K562 (cell line): ENCODE measurements around the gene PXK. TPM values are rescaled to one million over a fixed set of nuclear protein-coding genes. Genes with fewer than 3 reads are reported as not detected.

Experiments used
- ATAC-seq: fragments of 200-7000 bp; cut with Tn5 transposase; 3 replicates; pipeline ENCODE4 v1.9.1; 2020; ENCODE audit warnings: moderate library complexity
- BruUV-seq: library from RNA; stranded (reverse); fragments of 400-500 nt; replicated peaks from 2 replicates; lab custom pipeline; 2021; lab: Mats Ljungman, UMichigan
- CTCF ChIA-PET: fragments of 300-600 bp; formaldehyde crosslinking; extraction: SDS; loops from one replicate; lab custom pipeline; 2021; ENCODE audit warnings: low intra/inter-chr PET ratio; lab: Yijun Ruan, JAX
- POLR2A ChIA-PET: fragments of 300-600, 350-650 bp; sonication (Branson Sonifier 250); formaldehyde crosslinking; extraction: SDS; loops from one replicate; lab custom pipeline; 2021; ENCODE audit warnings: antibody characterized with exemption, inconsistent platforms; lab: Yijun Ruan, JAX
- DNase-seq, 4 experiments: peaks; one replicate each; pipeline versions ENCODE4 v3.0.0 to v3.0.0-alpha.2; 2011 to 2018; ENCODE audit warnings: low spot score in 3 of 4, mixed read lengths in 3 of 4; ENCODE audit errors: extremely low read depth in 1 of 4
- FAIRE-seq: peaks from 2 replicates; lab custom pipeline; 2011; peaks lifted over from hg19 to GRCh38; lab: Jason Lieb, UNC
- H2AFZ ChIP-seq: 2 replicates; pipeline ENCODE4 v1.6.0; 2011; ENCODE audit warnings: low read depth, low read length, control low read depth, inconsistent platforms
- H3K27ac ChIP-seq: fragments of 200-600 bp; 3 replicates; pipeline ENCODE4 v1.8.0; 2011; ENCODE audit warnings: low read depth, mild to moderate bottlenecking, control low read depth, inconsistent platforms, low read length, moderate library complexity, mixed read lengths; ENCODE audit errors: extremely low read depth
- H3K27me3 ChIP-seq, 2 experiments: fragments of 300-600 bp in 1 of 2; 2 replicates in 1 of 2; 3 replicates in 1 of 2; pipeline versions ENCODE4 v1.6.0 to v1.8.0; 2011; ENCODE audit warnings: inconsistent platforms in 2 of 2, low read length in 2 of 2, mild to moderate bottlenecking in 1 of 2, mixed read lengths in 1 of 2, moderate library complexity in 1 of 2; ENCODE audit not compliant: control insufficient read depth in 2 of 2, insufficient read depth in 2 of 2
- H3K36me3 ChIP-seq: fragments of 300-600 bp; 3 replicates; pipeline ENCODE4 v1.8.0; 2011; ENCODE audit warnings: mild to moderate bottlenecking, low read length, inconsistent platforms; ENCODE audit not compliant: control insufficient read depth, insufficient read depth
- H3K4me1 ChIP-seq, 2 experiments: fragments of 200-600 bp in 1 of 2; replicated peaks in 1 of 2; 2 replicates in 1 of 2; 3 replicates in 1 of 2; pipeline versions ENCODE4 v1.5.1 to v1.8.0; 2011; ENCODE audit warnings: inconsistent platforms in 2 of 2, low read length in 2 of 2, mild to moderate bottlenecking in 1 of 2, mixed read lengths in 1 of 2, moderate library complexity in 1 of 2; ENCODE audit not compliant: control insufficient read depth in 2 of 2, insufficient read depth in 2 of 2
- H3K4me2 ChIP-seq: 2 replicates; pipeline ENCODE4 v1.6.1; 2011; ENCODE audit warnings: low read length, control low read depth, inconsistent platforms, mixed read lengths; ENCODE audit not compliant: insufficient read depth
- H3K4me3 ChIP-seq: fragments of 200-600 bp; sonication (generic), shearing (Covaris generic); 2 replicates; pipeline ENCODE4 v1.5.1; 2016; ENCODE audit warnings: control low read depth, inconsistent platforms
- H3K79me2 ChIP-seq: fragments of 200-600 bp; 3 replicates; pipeline ENCODE4 v1.8.0; 2011; ENCODE audit warnings: low read length, inconsistent platforms; ENCODE audit not compliant: control insufficient read depth, insufficient read depth
- H3K9ac ChIP-seq, 2 experiments: 2 replicates each; pipeline versions ENCODE4 v1.6.0 to v1.6.1; 2011; ENCODE audit warnings: low read depth in 2 of 2, low read length in 2 of 2, control low read depth in 1 of 2, inconsistent platforms in 1 of 2, mild to moderate bottlenecking in 1 of 2, mixed read lengths in 1 of 2; ENCODE audit not compliant: insufficient read depth in 1 of 2
- H3K9me1 ChIP-seq: one replicate; pipeline ENCODE4 v1.6.0; 2011; ENCODE audit warnings: inconsistent platforms, mild to moderate bottlenecking, low read length, moderate library complexity; ENCODE audit not compliant: control insufficient read depth, insufficient read depth
- H3K9me3 ChIP-seq: replicated peaks from 2 replicates; pipeline ENCODE4 v1.5.1; 2011; ENCODE audit warnings: low read depth, low read length, inconsistent platforms; ENCODE audit not compliant: control insufficient read depth, insufficient read depth
- H4K20me1 ChIP-seq: replicated peaks from 2 replicates; pipeline ENCODE4 v1.6.1; 2011; ENCODE audit warnings: low read length, inconsistent platforms, mixed read lengths; ENCODE audit not compliant: control insufficient read depth, insufficient read depth
- BCL6 ChIP-seq: fragments of 250-450 bp; sonication (Bioruptor Pico); IDR thresholded peaks from 2 replicates; pipeline ENCODE4 v1.4.0; 2020
- C11orf30 ChIP-seq: fragments of 450-650 bp; IDR thresholded peaks from 2 replicates; pipeline ENCODE4 v1.6.1; 2016; ENCODE audit warnings: low read depth, mild to moderate bottlenecking
- CBFA2T2 ChIP-seq: fragments of 450-650 bp; conservative IDR thresholded peaks from 2 replicates; pipeline ENCODE4 v1.6.1; 2017; ENCODE audit warnings: mild to moderate bottlenecking
- ETV1 ChIP-seq: fragments of 450-650 bp; conservative IDR thresholded peaks from 2 replicates; pipeline ENCODE4 v1.6.1; 2016; ENCODE audit warnings: missing genetic modification characterization, control low read depth, low read depth, missing compliant biosample characterization
- HOXB6 ChIP-seq: fragments of 250-450 bp; sonication (Bioruptor Pico); IDR thresholded peaks from 2 replicates; pipeline ENCODE4 v1.5.1; 2022; ENCODE audit warnings: mild to moderate bottlenecking, borderline replicate concordance
- MEF2D ChIP-seq: conservative IDR thresholded peaks from 2 replicates; pipeline ENCODE4 v1.6.1; 2016; ENCODE audit warnings: low read depth, missing genetic modification characterization, missing compliant biosample characterization
- MTF1 ChIP-seq: fragments of 250-450 bp; sonication (Bioruptor Pico); IDR thresholded peaks from 2 replicates; pipeline ENCODE4 v1.9.0; 2021; ENCODE audit warnings: moderate library complexity, mild to moderate bottlenecking, inconsistent platforms, borderline replicate concordance
- NCOA2 ChIP-seq, 2 experiments: fragments of 450-650 bp; IDR thresholded peaks; 2 replicates each; pipeline ENCODE4 v1.6.1; 2018; ENCODE audit warnings: mild to moderate bottlenecking in 2 of 2, moderate library complexity in 1 of 2; ENCODE audit not compliant: partially characterized antibody in 2 of 2
- PREB ChIP-seq: sonication (generic); formaldehyde crosslinking; IDR thresholded peaks from 2 replicates; pipeline ENCODE4 v1.8.1; 2023; ENCODE audit warnings: mild to moderate bottlenecking, missing genetic modification reagents
- PTTG1 ChIP-seq: fragments of 450-650 bp; IDR thresholded peaks from 2 replicates; pipeline ENCODE4 v1.6.1; 2016; ENCODE audit warnings: low read depth, mild to moderate bottlenecking, missing genetic modification characterization, missing compliant biosample characterization
- ZNF121 ChIP-seq: sonication (generic); formaldehyde crosslinking; conservative IDR thresholded peaks from 2 replicates; pipeline ENCODE4 v1.8.0; 2022; ENCODE audit warnings: missing genetic modification reagents
- ZNF316 ChIP-seq: fragments of 450-650 bp; IDR thresholded peaks from 2 replicates; pipeline ENCODE4 v1.6.1; 2016
- ZNF830 ChIP-seq: fragments of 250-450 bp; sonication (Bioruptor Pico); IDR thresholded peaks from 2 replicates; pipeline ENCODE4 v1.5.0; 2021; ENCODE audit warnings: mild to moderate bottlenecking
- WGBS: fragments of 100-300 bp; shearing (Covaris generic); methylation state at CpG from one replicate; pipeline ENCODE4 v1.1.6; 2016; ENCODE audit warnings: low coverage, mixed read lengths; ENCODE audit not compliant: insufficient coverage; ENCODE audit errors: missing lambda C conversion rate; 5-methylcytosine and 5-hydroxymethylcytosine counted together
- in situ Hi-C: fragments of 300-500 bp; cut with MboI; formaldehyde crosslinking; loops from 4 replicates; pipeline ENCODE4 v1.15.0; 2018; ENCODE audit warnings: inconsistent platforms, mixed read lengths
- intact Hi-C: fragments of 100-400 bp; cut with micrococcal nuclease; formaldehyde crosslinking; loops from 2 replicates; pipeline ENCODE4 v1.14.2; 2022
- polyA plus RNA-seq, 8 experiments: library from polyadenylated mRNA; depleted of rRNA in 4 of 8; stranded (reverse) in 5 of 8; unstranded in 3 of 8; fragments of >200 nt; fragmentation: Nextera tagmentation in 2 of 8; fragmentation: Illumina TruSeq in 1 of 8; extraction: Ambion mirVana in 2 of 8; extraction: Trizol in 1 of 8; gene quantifications; 2 replicates each; pipeline versions ENCODE4 v1.2.1 to v1.2.3, GENCODE V29; 2011 to 2014; ENCODE audit warnings: inconsistent platforms in 1 of 8, missing spikeins in 1 of 8
- total RNA-seq, 7 experiments: library from RNA; depleted of rRNA in 6 of 7; stranded (reverse); fragments of >200 nt in 6 of 7; fragmentation: Illumina TruSeq in 2 of 7; extraction: Trizol in 2 of 7; gene quantifications; 2 replicates each; pipeline versions ENCODE4 v1.2.1 to v1.2.3, GENCODE V29; 2011 to 2021; ENCODE audit warnings: low replicate concordance in 1 of 7
- TF ChIP-seq, protein P1 (sequence below): fragments of 250-450 bp; sonication (Bioruptor Pico); IDR thresholded peaks from 2 replicates; pipeline ENCODE4 v1.8.0; 2021; ENCODE audit warnings: borderline replicate concordance, mild to moderate bottlenecking, moderate library complexity; ENCODE audit not compliant: poor library complexity, severe bottlenecking

PXK gene
- total and polyA plus RNA-seq, 9 of the 15 experiments (the other 6 are each of a cell fraction or from before 2014, with no cell fraction given), result 3.3 to 19.9 (median 11.3) TPM

DNA sequence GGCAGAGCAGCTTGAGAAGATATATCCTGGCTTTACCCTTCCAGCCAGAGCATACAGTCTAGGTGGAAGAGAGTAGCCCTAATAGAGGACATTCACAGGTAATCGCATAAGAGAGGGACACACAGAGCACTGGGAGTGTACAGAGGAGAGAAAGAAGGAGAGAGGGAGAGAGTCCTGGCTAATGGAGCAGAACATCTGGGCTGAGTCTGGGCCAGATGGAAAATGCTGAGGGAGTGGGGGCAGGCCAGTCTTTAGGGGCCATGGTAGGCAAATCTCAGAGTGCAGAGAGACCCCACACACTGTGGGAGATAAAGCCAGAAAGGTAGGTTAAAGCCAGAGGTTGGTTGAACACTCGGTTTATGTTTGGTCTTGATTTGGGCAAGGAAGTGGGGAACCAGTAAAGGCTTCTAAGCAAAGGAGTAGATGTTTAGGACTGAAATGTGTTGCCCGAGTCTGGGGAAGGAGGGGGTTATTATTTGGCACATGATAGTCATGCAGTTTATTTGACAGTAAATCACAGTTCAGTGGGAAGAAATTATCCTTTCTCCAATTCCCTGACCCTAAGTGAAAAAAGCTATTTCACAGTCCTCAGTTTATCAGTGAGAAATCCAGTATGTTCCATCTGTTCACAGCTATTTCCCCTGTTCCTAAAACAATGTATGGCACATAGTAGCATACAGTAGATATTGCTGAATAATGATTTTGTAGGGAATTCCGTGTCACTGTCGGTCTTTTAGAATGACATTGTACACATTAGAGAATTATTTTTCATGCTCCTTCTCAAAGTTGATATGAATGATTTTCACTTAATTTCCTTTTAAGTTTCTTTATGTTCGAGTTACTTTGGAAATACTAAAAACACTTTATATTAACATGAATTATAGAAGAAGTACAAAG lies 55.2 kb downstream of the PXK start:
- H3K9me3 ChIP-seq, result no peaks in the 10 kb centered on the region
- no peaks in the 10 kb centered on the region; a peak in 2 of 5 replicates for H3K4me1 ChIP-seq
- H3K79me2 ChIP-seq, result no peaks in the 10 kb centered on the region
- H2AFZ ChIP-seq, result no peak overlapping the region
- FAIRE-seq (no peak), DNase-seq (no peak), ATAC-seq (no peak)
- TF ChIP-seq C11orf30 (peak; percentile 36; the same call in 1 of the 2 replicates), MEF2D (no peak), ZNF316 (peak; percentile 41; the same call in 1 of the 2 replicates), BCL6 (CRISPR knock-in tag) (no peak)
- no peaks in the 10 kb centered on the region for H4K20me1 ChIP-seq
- no peak overlapping the region for H3K4me3 ChIP-seq
- 62% methylated on average over 6 of the region's 6 CpGs for WGBS
- H3K9me1 ChIP-seq, result no peaks in the 10 kb centered on the region
- intact Hi-C loops, result no loop called here
- H3K36me3 ChIP-seq, result no peaks in the 10 kb centered on the region
- BruUV-seq, result no TSS peak
- in situ Hi-C loops, result no loop called here
- no peaks in the 10 kb centered on the region for H3K27me3 ChIP-seq
- POLR2A ChIA-PET, result interaction anchor here (0.6 kb wide), 1 partner anchor 78 kb away, joined by 3 read pairs; no protein-coding TSS in a partner anchor
- CTCF ChIA-PET, result no interaction called here
- no peak overlapping the region for H3K9ac ChIP-seq
- H3K4me2 ChIP-seq, result no peak overlapping the region
- no peak overlapping the region for H3K27ac ChIP-seq

DNA sequence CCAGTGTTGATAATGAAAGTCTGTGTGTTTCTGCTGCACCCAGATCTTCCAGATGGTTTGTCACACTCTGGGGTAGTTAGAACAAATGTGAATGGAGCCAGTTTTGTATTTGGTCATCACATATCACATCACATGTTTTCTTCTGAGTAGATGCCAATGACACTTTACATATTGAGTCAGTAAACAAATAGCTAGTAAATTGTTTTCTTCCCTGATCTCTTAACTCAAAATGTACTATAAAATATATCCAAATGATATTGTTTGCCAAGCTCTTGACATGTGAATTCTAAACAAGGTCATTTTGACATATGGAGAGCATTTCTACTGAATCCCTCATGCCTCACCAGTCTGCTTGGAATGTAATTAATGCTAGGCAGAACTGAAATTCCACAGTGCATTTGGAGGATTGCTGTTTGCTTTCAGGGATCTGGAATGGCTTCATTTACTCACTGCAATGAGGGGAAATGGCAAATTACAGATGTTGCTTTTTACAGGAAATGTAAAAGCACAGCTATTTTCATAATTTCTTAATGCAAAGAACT lies 55.9 kb downstream of the PXK start:
- Histone ChIP-seq H3K9ac (no peak overlapping the region), H3K79me2 (no peaks in the 10 kb centered on the region), H3K9me3 (no peaks in the 10 kb centered on the region), H3K36me3 (no peaks in the 10 kb centered on the region), H3K27me3 (no peaks in the 10 kb centered on the region), H3K4me3 (no peak overlapping the region), H3K27ac (no peak overlapping the region), H2AFZ (no peak overlapping the region), H3K4me1 (no peaks in the 10 kb centered on the region; a peak in 2 of 5 replicates), H3K4me2 (no peak overlapping the region), H3K9me1 (no peaks in the 10 kb centered on the region), H4K20me1 (no peaks in the 10 kb centered on the region)
- in situ Hi-C loops (no loop called here), intact Hi-C loops (no loop called here)
- no TSS peak for BruUV-seq
- DNase-seq (no peak), FAIRE-seq (no peak), ATAC-seq (no peak)
- CTCF ChIA-PET, result no interaction called here
- POLR2A ChIA-PET, result interaction anchor here (0.6 kb wide), 1 partner anchor 79 kb away, joined by 3 read pairs; no protein-coding TSS in a partner anchor
- TF ChIP-seq ETV1 (tag), result no peak
- TF ChIP-seq ZNF121 (CRISPR knock-in tag), result no peak
- TF ChIP-seq, protein P1, sequence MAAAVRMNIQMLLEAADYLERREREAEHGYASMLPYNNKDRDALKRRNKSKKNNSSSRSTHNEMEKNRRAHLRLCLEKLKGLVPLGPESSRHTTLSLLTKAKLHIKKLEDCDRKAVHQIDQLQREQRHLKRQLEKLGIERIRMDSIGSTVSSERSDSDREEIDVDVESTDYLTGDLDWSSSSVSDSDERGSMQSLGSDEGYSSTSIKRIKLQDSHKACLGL (CRISPR knock-in tag), result no peak
- TF ChIP-seq CBFA2T2, result no peak
- TF ChIP-seq ZNF316, result no peak
- no peak for TF ChIP-seq ZNF830 (CRISPR knock-in tag)
- TF ChIP-seq NCOA2 (IDR thresholded peaks at IDR 0.05; ENCODE audit: partially characterized antibody in 2 of 2), result no peak
- no peak for TF ChIP-seq PREB (CRISPR knock-in tag)
- no peak for TF ChIP-seq HOXB6 (CRISPR knock-in tag)
- no peak for TF ChIP-seq PTTG1 (tag)
- no peak for TF ChIP-seq MTF1 (CRISPR knock-in tag)
